ENCODE measurements around the gene PDZRN4. TPM values are rescaled to one million over a fixed set of nuclear protein-coding genes. Genes with fewer than 3 reads are reported as not detected.
"Not testable (repeated sequence)": the region's sequence is repeated elsewhere in the genome, so short reads cannot be mapped to it uniquely, and the experiment has no call there.

The PDZRN4 gene
- total RNA-seq, 1 experiment from 2014 or later = 2.4 TPM

- H2AFZ ChIP-seq (ENCODE audit: low read length); H3K27ac ChIP-seq (ENCODE audit: low read length); H3K36me3 ChIP-seq (ENCODE audit: insufficient read depth, low read length); H3K9ac ChIP-seq (ENCODE audit: low read length); H3K9me3 ChIP-seq (ENCODE audit: low read length); H3K4me1 ChIP-seq (ENCODE audit: low read length); H3K79me2 ChIP-seq (ENCODE audit: low read length); H3K4me3 ChIP-seq (ENCODE audit: low read length); H3K4me2 ChIP-seq (ENCODE audit: low read depth, low read length, poor library complexity, severe bottlenecking); H4K20me1 ChIP-seq (ENCODE audit: insufficient read depth, low read depth, low read length); H3K9me2 ChIP-seq (replicated peaks; ENCODE audit: insufficient read depth, low read length); H3K27me3 ChIP-seq (ENCODE audit: low read length); DNase-seq: not testable (repeated sequence)
Observed at GRCh38 chr12:41179507-41179906, 8.6 kb upstream of the PDZRN4 start.

DNA sequence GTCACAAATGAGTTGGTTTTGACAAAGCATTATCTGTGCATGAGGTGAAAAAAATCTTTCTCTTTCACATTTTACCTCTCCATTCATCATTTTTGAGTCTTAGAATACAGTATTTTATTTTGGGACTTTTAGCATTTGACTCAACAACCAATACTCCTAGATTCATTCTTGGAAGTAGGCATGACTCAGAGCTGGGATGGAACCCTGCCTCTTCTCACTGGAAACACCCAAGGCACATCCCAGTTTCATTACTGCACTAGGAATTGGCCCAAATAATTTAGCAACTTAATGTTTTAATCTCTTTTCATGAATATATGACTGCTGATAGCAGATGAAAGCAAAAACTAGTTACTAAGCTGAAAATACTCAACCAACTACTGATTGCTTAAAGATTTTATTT is 3.3 kb upstream of the PDZRN4 start:
- H3K79me2 ChIP-seq (ENCODE audit: low read length) = no peaks in the 10 kb centered on the region
- no peak overlapping the region for H3K9ac ChIP-seq (ENCODE audit: low read length)
- no peak overlapping the region for H2AFZ ChIP-seq (ENCODE audit: low read length)
- no peak overlapping the region for H3K4me3 ChIP-seq (ENCODE audit: low read length)
- no peak overlapping the region for H3K27ac ChIP-seq (ENCODE audit: low read length)
- H3K4me2 ChIP-seq (ENCODE audit: low read depth, low read length, poor library complexity, severe bottlenecking) = no peak overlapping the region
- DNase-seq = no peak
- no peaks in the 10 kb centered on the region for H4K20me1 ChIP-seq (ENCODE audit: insufficient read depth, low read depth, low read length)
- no peaks in the 10 kb centered on the region; the same call in 1 of the 2 replicates for H3K36me3 ChIP-seq (ENCODE audit: insufficient read depth, low read length)
- H3K4me1 ChIP-seq (ENCODE audit: low read length) = peaks cover 16% of the 10 kb centered on the region
- H3K9me3 ChIP-seq (ENCODE audit: low read length) = no peaks in the 10 kb centered on the region
- H3K27me3 ChIP-seq (ENCODE audit: low read length) = no peaks in the 10 kb centered on the region
- no peaks in the 10 kb centered on the region for H3K9me2 ChIP-seq (replicated peaks; ENCODE audit: insufficient read depth, low read length)

GRCh38 chr12:41186026-41186425 is 2.1 kb upstream of the PDZRN4 start:
- H3K27ac ChIP-seq (ENCODE audit: low read length) = no peak overlapping the region
- DNase-seq = no peak
- no peaks in the 10 kb centered on the region; the same call in 1 of the 2 replicates for H3K36me3 ChIP-seq (ENCODE audit: insufficient read depth, low read length)
- H3K4me1 ChIP-seq (ENCODE audit: low read length) = peaks cover 27% of the 10 kb centered on the region
- peak overlapping the region; percentile 13 for H3K4me2 ChIP-seq (ENCODE audit: low read depth, low read length, poor library complexity, severe bottlenecking)
- H3K4me3 ChIP-seq (ENCODE audit: low read length) = no peak overlapping the region
- no peaks in the 10 kb centered on the region for H3K79me2 ChIP-seq (ENCODE audit: low read length)
- H2AFZ ChIP-seq (ENCODE audit: low read length) = peak overlapping the region; percentile 55
- H3K9me2 ChIP-seq (replicated peaks; ENCODE audit: insufficient read depth, low read length) = no peaks in the 10 kb centered on the region
- H3K9me3 ChIP-seq (ENCODE audit: low read length) = no peaks in the 10 kb centered on the region
- no peak overlapping the region for H3K9ac ChIP-seq (ENCODE audit: low read length)
- H4K20me1 ChIP-seq (ENCODE audit: insufficient read depth, low read depth, low read length) = no peaks in the 10 kb centered on the region
- H3K27me3 ChIP-seq (ENCODE audit: low read length) = no peaks in the 10 kb centered on the region

- Histone ChIP-seq H2AFZ (ENCODE audit: low read length) (no peak overlapping the region), H3K27me3 (ENCODE audit: low read length) (no peaks in the 10 kb centered on the region), H4K20me1 (ENCODE audit: insufficient read depth, low read depth, low read length) (no peaks in the 10 kb centered on the region), H3K4me2 (ENCODE audit: low read depth, low read length, poor library complexity, severe bottlenecking) (no peak overlapping the region), H3K79me2 (ENCODE audit: low read length) (no peaks in the 10 kb centered on the region), H3K36me3 (ENCODE audit: insufficient read depth, low read length) (no peaks in the 10 kb centered on the region), H3K9me2 (replicated peaks; ENCODE audit: insufficient read depth, low read length) (no peaks in the 10 kb centered on the region), H3K4me3 (ENCODE audit: low read length) (no peak overlapping the region), H3K4me1 (ENCODE audit: low read length) (peaks cover 50% of the 10 kb centered on the region), H3K9me3 (ENCODE audit: low read length) (no peaks in the 10 kb centered on the region), H3K27ac (ENCODE audit: low read length) (no peak overlapping the region), H3K9ac (ENCODE audit: low read length) (no peak overlapping the region)
- DNase-seq = no peak
Observed at GRCh38 chr12:41188841-41189394, 798 bp downstream of the PDZRN4 start.

- peaks cover 57% of the 10 kb centered on the region for H3K4me1 ChIP-seq (ENCODE audit: low read length)
- H3K9me3 ChIP-seq (ENCODE audit: low read length) = no peaks in the 10 kb centered on the region
- H3K27me3 ChIP-seq (ENCODE audit: low read length) = no peaks in the 10 kb centered on the region
- no peaks in the 10 kb centered on the region for H3K36me3 ChIP-seq (ENCODE audit: insufficient read depth, low read length)
- no peak for DNase-seq
- H3K4me2 ChIP-seq (ENCODE audit: low read depth, low read length, poor library complexity, severe bottlenecking) = peak overlapping the region; percentile 1
- H3K4me3 ChIP-seq (ENCODE audit: low read length) = no peak overlapping the region
- H3K9ac ChIP-seq (ENCODE audit: low read length) = no peak overlapping the region
- H3K79me2 ChIP-seq (ENCODE audit: low read length) = no peaks in the 10 kb centered on the region
- H3K27ac ChIP-seq (ENCODE audit: low read length) = peak overlapping the region; percentile 99
- no peaks in the 10 kb centered on the region for H3K9me2 ChIP-seq (replicated peaks; ENCODE audit: insufficient read depth, low read length)
- H2AFZ ChIP-seq (ENCODE audit: low read length) = peak overlapping the region; percentile 35; the same call in 1 of the 2 replicates
- no peaks in the 10 kb centered on the region for H4K20me1 ChIP-seq (ENCODE audit: insufficient read depth, low read depth, low read length)
Observed at GRCh38 chr12:41189395-41190251, 1.5 kb downstream of the PDZRN4 start.

DNA sequence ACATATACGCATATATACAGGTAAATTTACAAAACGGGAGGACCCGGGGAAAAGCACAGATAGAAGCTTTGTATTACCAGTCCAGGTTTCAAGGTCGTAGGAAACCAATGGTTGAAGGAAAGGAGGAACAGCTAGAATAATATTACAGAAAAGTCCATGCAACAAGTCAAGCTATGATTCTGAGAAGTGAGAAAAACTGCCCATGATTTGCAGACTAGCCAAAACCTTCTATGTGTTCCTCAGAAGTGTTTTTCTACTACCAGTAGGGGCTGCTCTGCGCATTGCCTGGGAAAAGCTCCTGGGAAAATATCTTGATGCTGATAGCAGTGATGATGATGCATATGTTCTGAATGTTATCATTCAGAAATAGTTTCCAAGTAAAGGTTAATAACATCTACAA is 2.2 kb downstream of the PDZRN4 start:
- Histone ChIP-seq H3K4me2 (ENCODE audit: low read depth, low read length, poor library complexity, severe bottlenecking) (peak overlapping the region; percentile 53), H3K9me3 (ENCODE audit: low read length) (no peaks in the 10 kb centered on the region), H3K9ac (ENCODE audit: low read length) (no peak overlapping the region), H3K4me1 (ENCODE audit: low read length) (peaks cover 64% of the 10 kb centered on the region), H3K27me3 (ENCODE audit: low read length) (no peaks in the 10 kb centered on the region), H3K27ac (ENCODE audit: low read length) (peak overlapping the region; percentile 99), H4K20me1 (ENCODE audit: insufficient read depth, low read depth, low read length) (no peaks in the 10 kb centered on the region), H3K79me2 (ENCODE audit: low read length) (no peaks in the 10 kb centered on the region), H3K4me3 (ENCODE audit: low read length) (no peak overlapping the region), H2AFZ (ENCODE audit: low read length) (peak overlapping the region; percentile 35; the same call in 1 of the 2 replicates), H3K9me2 (replicated peaks; ENCODE audit: insufficient read depth, low read length) (no peaks in the 10 kb centered on the region), H3K36me3 (ENCODE audit: insufficient read depth, low read length) (no peaks in the 10 kb centered on the region)
- peak; percentile 81 for DNase-seq

GRCh38 chr12:41191549-41191948 is 3.4 kb downstream of the PDZRN4 start:
- not testable (repeated sequence) for H3K9me2 ChIP-seq (replicated peaks; ENCODE audit: insufficient read depth, low read length); H3K27me3 ChIP-seq (ENCODE audit: low read length); DNase-seq; H2AFZ ChIP-seq (ENCODE audit: low read length); H4K20me1 ChIP-seq (ENCODE audit: insufficient read depth, low read depth, low read length); H3K36me3 ChIP-seq (ENCODE audit: insufficient read depth, low read length); H3K9me3 ChIP-seq (ENCODE audit: low read length); H3K79me2 ChIP-seq (ENCODE audit: low read length); H3K4me3 ChIP-seq (ENCODE audit: low read length)
- H3K4me2 ChIP-seq (ENCODE audit: low read depth, low read length, poor library complexity, severe bottlenecking) = peak overlapping the region; percentile 53
- H3K27ac ChIP-seq (ENCODE audit: low read length) = peak overlapping the region; percentile 99
- H3K4me1 ChIP-seq (ENCODE audit: low read length) = peaks cover 64% of the 10 kb centered on the region
- 0 out of 2 replicates have a peak overlapping the region, but pooled peaks have one; percentile 17 for H3K9ac ChIP-seq (ENCODE audit: low read length)

GRCh38 chr12:41193311-41193710 is 5.2 kb downstream of the PDZRN4 start:
- no peaks in the 10 kb centered on the region for H3K9me3 ChIP-seq (ENCODE audit: low read length)
- peak overlapping the region; percentile 59; the same call in 1 of the 2 replicates for H3K9ac ChIP-seq (ENCODE audit: low read length)
- no peaks in the 10 kb centered on the region for H3K79me2 ChIP-seq (ENCODE audit: low read length)
- peak overlapping the region; percentile 82 for H3K4me2 ChIP-seq (ENCODE audit: low read depth, low read length, poor library complexity, severe bottlenecking)
- DNase-seq = peak; percentile 97
- no peaks in the 10 kb centered on the region for H3K9me2 ChIP-seq (replicated peaks; ENCODE audit: insufficient read depth, low read length)
- peak overlapping the region; percentile 42 for H3K4me3 ChIP-seq (ENCODE audit: low read length)
- no peaks in the 10 kb centered on the region for H3K27me3 ChIP-seq (ENCODE audit: low read length)
- no peaks in the 10 kb centered on the region for H4K20me1 ChIP-seq (ENCODE audit: insufficient read depth, low read depth, low read length)
- H3K36me3 ChIP-seq (ENCODE audit: insufficient read depth, low read length) = no peaks in the 10 kb centered on the region
- peak overlapping the region; percentile 99 for H3K27ac ChIP-seq (ENCODE audit: low read length)
- peaks cover 76% of the 10 kb centered on the region for H3K4me1 ChIP-seq (ENCODE audit: low read length)
- no peak overlapping the region for H2AFZ ChIP-seq (ENCODE audit: low read length)
